Occipital lobe (tissue), 2 donors: ENCODE measurements around the gene HPX. TPM values are rescaled to one million over a fixed set of nuclear protein-coding genes. Genes with fewer than 3 reads are reported as not detected.
"Not testable (repeated sequence)": the region's sequence is repeated elsewhere in the genome, so short reads cannot be mapped to it uniquely, and the experiment has no call there.

Source experiments
- DNase-seq: peaks from one replicate; lab custom pipeline; 2025; lab: John Stamatoyannopoulos, UW
- total RNA-seq: library from RNA; depleted of rRNA; stranded (reverse); fragments of >200 nt; gene quantifications from one replicate; pipeline ENCODE4 v1.2.3, GENCODE V29; 2014

HPX gene
- total RNA-seq, 1 donor from 2014 or later: 2.3 TPM

- no peak for DNase-seq
Measured at GRCh38 chr11:6415797-6416196, 25.0 kb downstream of the HPX start.

- DNase-seq: no peak
Measured at GRCh38 chr11:6414874-6415328, 25.9 kb downstream of the HPX start.

- DNase-seq: peak; percentile 47
Measured at GRCh38 chr11:6413791-6414201, 27.0 kb downstream of the HPX start.

GRCh38 chr11:6411594-6412031 lies 29.2 kb downstream of the HPX start:
- DNase-seq: peak; percentile 53

- peak; percentile 33 for DNase-seq
Measured at GRCh38 chr11:6410695-6411430, 29.9 kb downstream of the HPX start.

- DNase-seq: no peak
Measured at GRCh38 chr11:6406370-6406769, 34.4 kb downstream of the HPX start.

GRCh38 chr11:6405846-6406245 lies 34.9 kb downstream of the HPX start:
- no peak for DNase-seq

GRCh38 chr11:6405052-6405667 lies 35.6 kb downstream of the HPX start:
- peak; percentile 66 for DNase-seq

GRCh38 chr11:6404342-6405051 lies 36.3 kb downstream of the HPX start:
- DNase-seq: peak; percentile 58

- no peak for DNase-seq
Measured at GRCh38 chr11:6403539-6403938, 37.2 kb downstream of the HPX start.

- DNase-seq: no peak
Measured at GRCh38 chr11:6402561-6402981, 38.2 kb downstream of the HPX start.

GRCh38 chr11:6402061-6402470 lies 38.7 kb downstream of the HPX start:
- no peak for DNase-seq

GRCh38 chr11:6401464-6401863 lies 39.3 kb downstream of the HPX start:
- no peak for DNase-seq

- DNase-seq: no peak
Measured at GRCh38 chr11:6400431-6401345, 40.1 kb downstream of the HPX start.

GRCh38 chr11:6397636-6398035 lies 43.2 kb downstream of the HPX start:
- no peak for DNase-seq

- no peak for DNase-seq
Measured at GRCh38 chr11:6397156-6397555, 43.6 kb downstream of the HPX start.

GRCh38 chr11:6395470-6396060 lies 45.2 kb downstream of the HPX start:
- peak; percentile 39 for DNase-seq

- DNase-seq: no peak
Measured at GRCh38 chr11:6393989-6394670, 46.7 kb downstream of the HPX start.

- DNase-seq: not testable (repeated sequence)
Measured at GRCh38 chr11:6392251-6392650, 48.5 kb downstream of the HPX start.

- no peak for DNase-seq
Measured at GRCh38 chr11:6391537-6392134, 49.2 kb downstream of the HPX start.
